HCT116 (cell line): ENCODE results near the gene DCTN1. TPM values are rescaled to one million over a fixed set of nuclear protein-coding genes. Genes with fewer than 3 reads are reported as not detected.

Source experiments
- ATAC-seq: fragments of 200-7000 bp; cut with Tn5 transposase; 2 replicates; pipeline ENCODE4 v1.9.1; 2020; ENCODE audit warnings: mild to moderate bottlenecking, moderate library complexity
- BruUV-seq: library from RNA; stranded (reverse); fragments of 400-500 nt; replicated peaks from 2 replicates; lab custom pipeline; 2021; lab: Mats Ljungman, UMichigan
- CTCF ChIA-PET: fragments of 300-600 bp; sonication (Branson Sonifier 250); formaldehyde crosslinking; loops from one replicate; lab custom pipeline; 2021; ENCODE audit warnings: antibody characterized with exemption; lab: Charles Lee
- POLR2A ChIA-PET: fragments of 300-600, 350-600 bp; sonication (Branson Sonifier 250); formaldehyde crosslinking; loops from one replicate; lab custom pipeline; 2021; ENCODE audit warnings: antibody characterized with exemption; lab: Charles Lee
- RAD21 ChIA-PET, 2 experiments: fragments of 300-600 bp; sonication (Branson Sonifier 250); formaldehyde crosslinking; loops; one replicate each; lab custom pipeline; 2023; ENCODE audit warnings: low total read pairs in 2 of 2; ENCODE audit not compliant: uncharacterized antibody in 2 of 2, unreplicated experiment in 2 of 2, low non-redundant PET in 1 of 2; lab: Charles Lee
- DNase-seq: peaks from one replicate; pipeline ENCODE4 v3.0.0-alpha.2; 2010; ENCODE audit warnings: low read depth, low spot score
- H2AFZ ChIP-seq: fragments of 200-600 bp; shearing (Covaris generic), sonication (generic); 2 replicates; pipeline ENCODE4 v1.6.1; 2017; ENCODE audit warnings: low read depth, mixed run types, mixed read lengths, antibody characterized with exemption, low read length; ENCODE audit not compliant: poor library complexity, severe bottlenecking
- H3K27ac ChIP-seq: 2 replicates; pipeline ENCODE4 v1.5.1; 2012; ENCODE audit warnings: low read depth, low read length
- H3K27me3 ChIP-seq: fragments of 200-600 bp; sonication (generic); 2 replicates; pipeline ENCODE4 v1.6.1; 2016; ENCODE audit warnings: mixed run types, low read length, mixed read lengths; ENCODE audit not compliant: insufficient read depth
- H3K36me3 ChIP-seq, 2 experiments: fragments of 200-500 bp in 1 of 2; fragments of 200-600 bp in 1 of 2; sonication (Bioruptor generic) in 1 of 2; sonication (generic) in 1 of 2; 2 replicates each; pipeline versions ENCODE4 v1.5.1 to v1.6.1; 2014 to 2016; ENCODE audit warnings: low read length in 2 of 2, inconsistent platforms in 1 of 2, mixed read lengths in 1 of 2, mixed run types in 1 of 2; ENCODE audit not compliant: insufficient read depth in 2 of 2, control insufficient read depth in 1 of 2
- H3K4me1 ChIP-seq, 2 experiments: fragments of 200-600 bp in 1 of 2; sonication (generic) in 1 of 2; 2 replicates each; pipeline versions ENCODE4 v1.5.1 to v1.6.1; 2012 to 2017; ENCODE audit warnings: low read length in 2 of 2, inconsistent platforms in 1 of 2, mild to moderate bottlenecking in 1 of 2, mixed read lengths in 1 of 2, mixed run types in 1 of 2, moderate library complexity in 1 of 2; ENCODE audit not compliant: insufficient read depth in 2 of 2, control insufficient read depth in 1 of 2
- H3K4me2 ChIP-seq: fragments of 200-600 bp; sonication (generic); 2 replicates; pipeline ENCODE4 v1.6.1; 2017; ENCODE audit warnings: mixed run types, low read length, mixed read lengths
- H3K4me3 ChIP-seq, 2 experiments: fragments of 200-600 bp in 1 of 2; sonication (generic) in 1 of 2; replicated peaks in 1 of 2; 2 replicates each; pipeline ENCODE4 v1.5.1; 2011 to 2016; ENCODE audit warnings: low read length in 2 of 2, control low read depth in 1 of 2, low read depth in 1 of 2, mild to moderate bottlenecking in 1 of 2, mixed read lengths in 1 of 2, mixed run types in 1 of 2
- H3K79me2 ChIP-seq: fragments of 200-600 bp; sonication (generic); 2 replicates; pipeline ENCODE4 v1.6.1; 2017; ENCODE audit warnings: mild to moderate bottlenecking, mixed run types, low read length, moderate library complexity, mixed read lengths; ENCODE audit not compliant: insufficient read depth
- H3K9ac ChIP-seq: fragments of 200-600 bp; sonication (generic); 2 replicates; pipeline ENCODE4 v1.6.1; 2016; ENCODE audit warnings: low read length, mixed read lengths
- H3K9me2 ChIP-seq: fragments of 200-600 bp; sonication (generic), shearing (Covaris generic); 2 replicates; pipeline ENCODE4 v1.6.1; 2017; ENCODE audit warnings: mixed run types, mild to moderate bottlenecking, moderate library complexity; ENCODE audit not compliant: insufficient read depth
- H3K9me3 ChIP-seq, 2 experiments: fragments of 200-500 bp in 1 of 2; fragments of 200-600 bp in 1 of 2; sonication (Bioruptor generic) in 1 of 2; sonication (generic) in 1 of 2; 2 replicates each; pipeline ENCODE4 v1.6.1; 2014 to 2017; ENCODE audit warnings: low read length in 2 of 2, mixed read lengths in 2 of 2, inconsistent platforms in 1 of 2, low read depth in 1 of 2, mild to moderate bottlenecking in 1 of 2, mixed run types in 1 of 2, moderate library complexity in 1 of 2; ENCODE audit not compliant: control insufficient read depth in 1 of 2, insufficient read depth in 1 of 2
- H4K20me1 ChIP-seq: fragments of 200-600 bp; sonication (generic), shearing (Covaris generic); 2 replicates; pipeline ENCODE4 v1.6.1; 2017; ENCODE audit warnings: mixed run types, mild to moderate bottlenecking, moderate library complexity; ENCODE audit not compliant: insufficient read depth
- CBX3 ChIP-seq: IDR thresholded peaks from 2 replicates; pipeline ENCODE4 v1.6.1; 2012; ENCODE audit warnings: low read depth
- CEBPB ChIP-seq: IDR thresholded peaks from 2 replicates; pipeline ENCODE4 v1.6.1; 2012; ENCODE audit warnings: low read depth
- CTCF ChIP-seq, 3 experiments: fragments of 200-600 bp in 1 of 3; sonication (generic) in 1 of 3; IDR thresholded peaks in 2 of 3; conservative IDR thresholded peaks in 1 of 3; 2 replicates each; pipeline ENCODE4 v1.5.1; 2012 to 2017; ENCODE audit warnings: low read depth in 2 of 3, low read length in 2 of 3, antibody characterized with exemption in 1 of 3, borderline replicate concordance in 1 of 3, control low read depth in 1 of 3, mild to moderate bottlenecking in 1 of 3, mixed read lengths in 1 of 3, mixed run types in 1 of 3, moderate library complexity in 1 of 3; ENCODE audit not compliant: insufficient read depth in 1 of 3
- EZH2phosphoT487 ChIP-seq: fragments of 200-600 bp; IDR thresholded peaks from 2 replicates; pipeline ENCODE4 v1.6.1; 2018; ENCODE audit warnings: antibody characterized with exemption, borderline replicate concordance
- POLR2A ChIP-seq: IDR thresholded peaks from 2 replicates; pipeline ENCODE4 v1.7.0; 2011; ENCODE audit warnings: borderline replicate concordance; ENCODE audit not compliant: insufficient read depth, insufficient read length; ENCODE audit errors: extremely low read depth
- POLR2AphosphoS5 ChIP-seq: IDR thresholded peaks from 2 replicates; pipeline ENCODE4 v1.6.1; 2011; ENCODE audit warnings: mild to moderate bottlenecking, low read depth, low read length, moderate library complexity
- intact Hi-C: fragments of 100-400 bp; cut with micrococcal nuclease; formaldehyde crosslinking; loops from 2 replicates; pipeline ENCODE4 v1.10.0; 2022
- total RNA-seq: library from RNA; stranded (reverse); gene quantifications from one replicate; pipeline ENCODE4 v1.2.1, GENCODE V29; 2021; ENCODE audit not compliant: unreplicated experiment
- TF ChIP-seq, protein P1 (sequence below): IDR thresholded peaks from 2 replicates; pipeline ENCODE4 v1.6.1; 2011; ENCODE audit warnings: mild to moderate bottlenecking, low read length, moderate library complexity; ENCODE audit not compliant: insufficient replicate concordance; ENCODE audit errors: extremely low read depth

DCTN1 gene
- total RNA-seq, 1 experiment from 2014 or later = 129 TPM

DNA sequence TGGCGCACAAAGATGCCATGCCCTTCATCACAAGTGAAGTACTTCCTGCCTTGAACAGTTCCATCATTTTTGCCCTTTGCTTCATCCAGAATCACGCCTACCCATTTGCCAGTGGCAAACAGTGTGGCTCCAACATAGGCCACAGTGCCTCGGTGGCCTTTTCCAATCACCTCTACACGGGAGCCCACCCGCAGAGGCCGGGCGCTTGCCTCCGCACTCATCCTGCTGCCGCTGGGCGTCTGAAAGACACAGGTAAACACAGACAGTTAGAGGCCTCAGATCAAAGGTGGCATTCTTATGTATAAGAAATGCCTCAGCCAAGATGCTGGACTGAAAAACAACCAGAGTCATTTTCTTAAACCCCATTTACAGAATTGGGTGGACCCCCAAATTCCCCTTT is 2.1 kb downstream of the DCTN1 start:
- ChIA-PET CTCF (no interaction called here), RAD21 (no interaction called here), POLR2A (no interaction called here)
- no peak overlapping the region for H3K27ac ChIP-seq
- no peak overlapping the region for H3K4me2 ChIP-seq
- H2AFZ ChIP-seq = no peak overlapping the region
- intact Hi-C loops = no loop called here
- DNase-seq (no peak), ATAC-seq (no peak)
- TF ChIP-seq CTCF (IDR thresholded peaks at IDR 0.05 in 2 of 3, conservative IDR thresholded peaks at IDR 0.05 in 1 of 3; ENCODE audit: borderline replicate concordance in 1 of 3, insufficient read depth in 1 of 3, low read depth in 2 of 3, low read length in 2 of 3) = no peak
- TF ChIP-seq POLR2A = no peak
- no peak for TF ChIP-seq EZH2phosphoT487
- TF ChIP-seq CEBPB = no peak
- TF ChIP-seq CBX3 = no peak
- no peak for TF ChIP-seq POLR2AphosphoS5
- TF ChIP-seq, protein P1, sequence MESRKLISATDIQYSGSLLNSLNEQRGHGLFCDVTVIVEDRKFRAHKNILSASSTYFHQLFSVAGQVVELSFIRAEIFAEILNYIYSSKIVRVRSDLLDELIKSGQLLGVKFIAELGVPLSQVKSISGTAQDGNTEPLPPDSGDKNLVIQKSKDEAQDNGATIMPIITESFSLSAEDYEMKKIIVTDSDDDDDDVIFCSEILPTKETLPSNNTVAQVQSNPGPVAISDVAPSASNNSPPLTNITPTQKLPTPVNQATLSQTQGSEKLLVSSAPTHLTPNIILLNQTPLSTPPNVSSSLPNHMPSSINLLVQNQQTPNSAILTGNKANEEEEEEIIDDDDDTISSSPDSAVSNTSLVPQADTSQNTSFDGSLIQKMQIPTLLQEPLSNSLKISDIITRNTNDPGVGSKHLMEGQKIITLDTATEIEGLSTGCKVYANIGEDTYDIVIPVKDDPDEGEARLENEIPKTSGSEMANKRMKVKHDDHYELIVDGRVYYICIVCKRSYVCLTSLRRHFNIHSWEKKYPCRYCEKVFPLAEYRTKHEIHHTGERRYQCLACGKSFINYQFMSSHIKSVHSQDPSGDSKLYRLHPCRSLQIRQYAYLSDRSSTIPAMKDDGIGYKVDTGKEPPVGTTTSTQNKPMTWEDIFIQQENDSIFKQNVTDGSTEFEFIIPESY = no peak
- H3K36me3 ChIP-seq = peaks cover 3 to 13% of the 10 kb centered on the region in 2 experiments; a peak in 2 of 4 replicates
- no peak overlapping the region for H3K9ac ChIP-seq
- BruUV-seq = no TSS peak
- H3K4me1 ChIP-seq = peaks cover 4 to 10% of the 10 kb centered on the region in 2 experiments; a peak in 3 of 4 replicates
- H3K79me2 ChIP-seq = peaks cover 32% of the 10 kb centered on the region
- no peaks in the 10 kb centered on the region for H3K27me3 ChIP-seq
- H4K20me1 ChIP-seq = no peaks in the 10 kb centered on the region
- H3K4me3 ChIP-seq = no peak overlapping the region
- H3K9me3 ChIP-seq = no peaks in the 10 kb centered on the region
- no peaks in the 10 kb centered on the region for H3K9me2 ChIP-seq
